Uterus (tissue), 2 donors: ENCODE measurements around the gene SUFU.

Experiments
- CTCF ChIP-seq, 4 experiments: fragments of 200-600 bp in 2 of 4; fragments of 450-650 bp in 2 of 4; sonication (generic) in 2 of 4; IDR thresholded peaks; one replicate each; pipeline ENCODE4 v1.5.1; 2016 to 2019; ENCODE audit warnings: antibody characterized with exemption in 4 of 4, mild to moderate bottlenecking in 2 of 4, moderate library complexity in 1 of 4
- POLR2A ChIP-seq, 2 donors: fragments of 450-650 bp; IDR thresholded peaks; one replicate each; pipeline ENCODE4 v1.6.1; 2016; ENCODE audit warnings: antibody characterized with exemption in 2 of 2, mild to moderate bottlenecking in 1 of 2, moderate library complexity in 1 of 2

GRCh38 chr10:102650655-102651454 is 147.1 kb downstream of the SUFU start:
- no peak for TF ChIP-seq CTCF (IDR thresholded peaks at IDR 0.05)
- TF ChIP-seq POLR2A (IDR thresholded peaks at IDR 0.05) = no peak
